ENCODE results near the gene ITGB5. TPM values are rescaled to one million over a fixed set of nuclear protein-coding genes. Genes with fewer than 3 reads are reported as not detected.

Gene ITGB5
- total RNA-seq, 4 donors from 2014 or later = 79.2 to 122 (median 110) TPM

- DNase-seq = peak; percentile 74 to 78
- Histone ChIP-seq H3K9me3 (no peaks in the 10 kb centered on the region), H3K27ac (no peak overlapping the region), H3K4me1 (no peaks in the 10 kb centered on the region), H3K36me3 (no peaks in the 10 kb centered on the region), H3K4me3 (replicated peaks in 1 of 3) (no peak overlapping the region), H3K27me3 (no peaks in the 10 kb centered on the region)
- 26 to 35% methylated on average over 4 of the region's 4 CpGs for WGBS, 2 donors
- no peak for TF ChIP-seq POLR2A (IDR thresholded peaks at IDR 0.05)
- peak; percentile 44 to 78 (median 69) for TF ChIP-seq CTCF (IDR thresholded peaks at IDR 0.05)
- intact Hi-C loops (cut with DNase I) = loop anchor here (5.0 to 10.0 kb wide), 3 partner anchors 236 to 659 kb away; no protein-coding TSS in a partner anchor
Measured at GRCh38 chr3:124928333-124929202, 41.4 kb upstream of the ITGB5 start.

- Histone ChIP-seq H3K4me1 (no peaks in the 10 kb centered on the region), H3K27ac (no peak overlapping the region), H3K4me3 (replicated peaks in 1 of 3) (no peak overlapping the region), H3K27me3 (no peaks in the 10 kb centered on the region), H3K36me3 (no peaks in the 10 kb centered on the region), H3K9me3 (no peaks in the 10 kb centered on the region)
- no peak for DNase-seq
- intact Hi-C loops (cut with DNase I) = loop anchor here (5.0 to 10.0 kb wide), 3 partner anchors 237 to 660 kb away; no protein-coding TSS in a partner anchor
- TF ChIP-seq CTCF (IDR thresholded peaks at IDR 0.05) = no peak
- TF ChIP-seq POLR2A (IDR thresholded peaks at IDR 0.05) = no peak
- 90 to 98% methylated on average over 2 of the region's 2 CpGs for WGBS, 2 donors
Measured at GRCh38 chr3:124927574-124928045, 40.4 kb upstream of the ITGB5 start.

- intact Hi-C loops (cut with DNase I) = loop anchor here (5.0 to 10.0 kb wide), 3 partner anchors 238 to 661 kb away; no protein-coding TSS in a partner anchor
- Histone ChIP-seq H3K36me3 (no peaks in the 10 kb centered on the region), H3K27ac (no peak overlapping the region), H3K4me1 (no peaks in the 10 kb centered on the region), H3K27me3 (no peaks in the 10 kb centered on the region), H3K4me3 (replicated peaks in 1 of 3) (no peak overlapping the region), H3K9me3 (no peaks in the 10 kb centered on the region)
- TF ChIP-seq POLR2A (IDR thresholded peaks at IDR 0.05) (no peak), CTCF (IDR thresholded peaks at IDR 0.05) (no peak)
- DNase-seq = no peak
- 92 to 94% methylated on average over 4 of the region's 4 CpGs for WGBS, 2 donors
Measured at GRCh38 chr3:124926426-124927101, 39.4 kb upstream of the ITGB5 start.

- no peak for TF ChIP-seq POLR2A (IDR thresholded peaks at IDR 0.05)
- TF ChIP-seq CTCF (IDR thresholded peaks at IDR 0.05) = no peak
- no peaks in the 10 kb centered on the region for H3K36me3 ChIP-seq
- no peaks in the 10 kb centered on the region for H3K27me3 ChIP-seq
- 87 to 93% methylated on average over 2 of the region's 2 CpGs for WGBS, 2 donors
- no peak overlapping the region for H3K4me3 ChIP-seq (replicated peaks in 1 of 3)
- intact Hi-C loops (cut with DNase I) = loop anchor here (5.0 to 10.0 kb wide), 3 partner anchors 240 to 663 kb away; no protein-coding TSS in a partner anchor
- no peak for DNase-seq
- H3K27ac ChIP-seq = no peak overlapping the region
- no peaks in the 10 kb centered on the region for H3K9me3 ChIP-seq
- H3K4me1 ChIP-seq = no peaks in the 10 kb centered on the region
Measured at GRCh38 chr3:124924741-124925140, 37.6 kb upstream of the ITGB5 start.
